ENCODE data around the gene KCNIP4. TPM values are rescaled to one million over a fixed set of nuclear protein-coding genes. Genes with fewer than 3 reads are reported as not detected.
"Not testable (repeated sequence)": the region's sequence is repeated elsewhere in the genome, so short reads cannot be mapped to it uniquely, and the experiment has no call there.

Gene KCNIP4
- total RNA-seq, 4 donors from 2014 or later, result 1.3 to 11.1 TPM; not detected in 2

DNA sequence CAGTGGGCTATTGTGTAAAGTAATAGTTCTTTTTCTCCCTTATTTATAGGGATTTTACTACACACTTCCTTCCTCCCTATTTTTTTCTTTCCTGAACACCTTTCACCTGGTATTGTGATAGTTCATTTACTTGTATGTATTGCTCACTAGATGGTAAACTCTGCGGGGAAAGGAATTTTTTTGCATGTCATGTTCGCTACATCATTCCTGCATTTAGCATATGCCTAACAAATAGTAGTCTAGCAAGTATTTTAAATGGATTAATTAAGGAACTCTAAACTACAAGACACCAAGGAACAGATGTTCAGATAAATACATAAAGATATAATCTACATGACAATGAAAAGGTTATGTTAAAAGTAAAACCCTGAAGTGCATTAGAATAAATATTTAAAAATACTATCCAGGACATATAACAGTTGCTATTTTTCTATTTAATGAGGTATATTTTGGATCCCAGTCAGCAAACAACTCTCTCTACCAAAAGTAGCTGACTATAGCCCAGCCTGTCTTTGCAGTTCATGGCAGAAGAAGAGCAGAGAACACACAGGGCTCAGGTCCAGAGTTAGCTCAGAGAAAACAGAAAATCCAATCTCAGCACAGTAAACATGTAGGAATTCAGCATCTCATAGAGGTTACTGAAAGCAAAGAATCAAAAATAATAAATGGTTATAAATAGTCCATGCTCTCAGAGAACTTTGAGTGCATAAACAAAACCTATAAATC is 1160.5 kb downstream of the KCNIP4 start:
- no peaks in the 10 kb centered on the region for H3K36me3 ChIP-seq
- intact Hi-C loops (cut with DNase I; ENCODE audit: low total_unique reads), result no loop called here
- TF ChIP-seq POLR2A (IDR thresholded peaks at IDR 0.05), result no peak
- TF ChIP-seq, protein P1, sequence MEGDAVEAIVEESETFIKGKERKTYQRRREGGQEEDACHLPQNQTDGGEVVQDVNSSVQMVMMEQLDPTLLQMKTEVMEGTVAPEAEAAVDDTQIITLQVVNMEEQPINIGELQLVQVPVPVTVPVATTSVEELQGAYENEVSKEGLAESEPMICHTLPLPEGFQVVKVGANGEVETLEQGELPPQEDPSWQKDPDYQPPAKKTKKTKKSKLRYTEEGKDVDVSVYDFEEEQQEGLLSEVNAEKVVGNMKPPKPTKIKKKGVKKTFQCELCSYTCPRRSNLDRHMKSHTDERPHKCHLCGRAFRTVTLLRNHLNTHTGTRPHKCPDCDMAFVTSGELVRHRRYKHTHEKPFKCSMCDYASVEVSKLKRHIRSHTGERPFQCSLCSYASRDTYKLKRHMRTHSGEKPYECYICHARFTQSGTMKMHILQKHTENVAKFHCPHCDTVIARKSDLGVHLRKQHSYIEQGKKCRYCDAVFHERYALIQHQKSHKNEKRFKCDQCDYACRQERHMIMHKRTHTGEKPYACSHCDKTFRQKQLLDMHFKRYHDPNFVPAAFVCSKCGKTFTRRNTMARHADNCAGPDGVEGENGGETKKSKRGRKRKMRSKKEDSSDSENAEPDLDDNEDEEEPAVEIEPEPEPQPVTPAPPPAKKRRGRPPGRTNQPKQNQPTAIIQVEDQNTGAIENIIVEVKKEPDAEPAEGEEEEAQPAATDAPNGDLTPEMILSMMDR (IDR thresholded peaks at IDR 0.05), result no peak
- H3K4me3 ChIP-seq, result no peak overlapping the region
- no peaks in the 10 kb centered on the region for H3K27me3 ChIP-seq
- no peaks in the 10 kb centered on the region for H3K4me1 ChIP-seq
- H3K9me3 ChIP-seq, result no peaks in the 10 kb centered on the region
- peak overlapping the region in 1 of 2 donors; percentile 55 for H3K27ac ChIP-seq
- no peak for DNase-seq

DNA sequence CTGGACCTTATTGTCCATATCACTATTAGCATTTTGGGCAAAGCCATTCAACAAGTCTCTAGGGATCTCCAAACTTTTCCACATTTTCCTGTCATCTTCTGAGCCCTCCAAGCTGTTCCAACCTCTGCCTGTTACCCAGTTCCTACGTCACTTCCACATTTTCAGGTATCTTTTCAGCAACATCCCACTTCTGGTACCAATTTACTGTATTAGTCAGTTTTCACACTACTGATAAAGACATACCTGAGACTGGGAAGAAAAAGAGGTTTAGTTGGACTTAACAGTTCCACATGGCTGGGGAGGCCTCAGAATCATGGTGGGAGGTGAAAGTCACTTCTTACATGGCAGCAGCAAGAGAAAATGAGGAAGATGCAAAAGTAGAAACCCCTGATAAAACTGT is 1165.4 kb downstream of the KCNIP4 start:
- H3K36me3 ChIP-seq; intact Hi-C loops (cut with DNase I; ENCODE audit: low total_unique reads); H3K4me3 ChIP-seq; H3K27ac ChIP-seq; H3K4me1 ChIP-seq; H3K27me3 ChIP-seq; H3K9me3 ChIP-seq; DNase-seq: not testable (repeated sequence)

DNA sequence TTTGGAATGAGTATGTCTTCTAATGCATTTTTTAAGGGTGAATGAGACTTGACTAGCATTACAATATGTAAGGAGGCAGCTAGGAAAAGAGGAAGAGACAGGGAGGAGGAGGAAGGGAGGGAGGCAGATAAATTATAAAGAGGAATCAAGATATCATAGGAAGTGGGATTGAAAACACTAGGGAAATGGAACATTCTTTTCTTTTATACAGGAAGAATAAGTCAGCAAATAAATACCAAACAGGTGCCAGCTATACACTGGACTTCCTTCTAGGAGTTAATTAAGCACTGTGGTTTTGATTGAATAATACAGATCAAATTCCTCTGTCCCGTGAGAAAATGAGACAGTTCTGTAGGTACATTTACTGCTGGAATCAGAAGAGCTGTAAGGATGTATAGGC is 1169.7 kb downstream of the KCNIP4 start:
- H3K4me1 ChIP-seq, result no peaks in the 10 kb centered on the region
- intact Hi-C loops (cut with DNase I; ENCODE audit: low total_unique reads), result no loop called here
- TF ChIP-seq, protein P1 (IDR thresholded peaks at IDR 0.05), result no peak
- no peak for TF ChIP-seq POLR2A (IDR thresholded peaks at IDR 0.05)
- no peak for DNase-seq
- no peaks in the 10 kb centered on the region for H3K9me3 ChIP-seq
- H3K4me3 ChIP-seq, result no peak overlapping the region
- no peak overlapping the region for H3K27ac ChIP-seq
- H3K27me3 ChIP-seq, result no peaks in the 10 kb centered on the region
- H3K36me3 ChIP-seq, result no peaks in the 10 kb centered on the region

DNA sequence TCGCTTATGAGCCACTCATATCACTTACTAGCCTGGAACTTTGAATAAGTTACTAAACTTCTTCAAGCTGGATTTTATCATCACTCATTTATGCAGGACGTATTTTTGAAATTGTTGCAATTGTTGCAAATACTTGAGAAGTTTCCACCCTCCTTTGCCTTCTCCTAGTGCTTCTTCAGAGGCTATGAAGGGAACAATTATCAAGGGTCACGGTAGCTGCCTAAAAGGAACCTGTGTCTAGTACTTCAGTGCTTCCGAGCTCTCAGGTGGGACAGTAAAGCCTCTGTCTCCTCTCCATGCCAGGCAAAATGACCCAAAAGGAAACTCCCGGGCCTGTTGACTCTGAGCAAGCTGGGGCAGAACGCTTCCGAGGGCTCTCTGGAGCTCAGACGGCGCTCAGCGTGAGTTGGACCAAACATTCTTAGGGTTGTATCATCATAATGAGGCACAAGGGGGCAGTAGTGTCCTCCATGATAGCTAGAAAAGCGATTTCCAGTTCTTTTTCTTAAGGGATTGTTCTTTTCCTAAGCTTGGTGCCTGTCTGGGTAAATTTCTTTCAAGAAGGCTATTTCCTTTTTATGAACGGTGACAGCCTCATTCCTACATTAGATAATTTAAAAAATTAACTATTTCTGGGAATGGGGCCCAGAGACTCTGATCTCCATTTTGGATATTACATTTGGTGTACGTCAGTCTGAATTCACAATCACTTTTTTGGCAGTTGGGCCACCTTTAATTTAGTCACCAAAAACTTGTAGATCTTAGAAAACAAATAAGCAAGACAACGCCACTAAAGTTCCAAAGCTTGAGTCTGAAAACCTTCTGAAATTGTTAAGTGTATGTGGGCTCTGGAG is 1175.2 kb downstream of the KCNIP4 start:
- Histone ChIP-seq H3K4me1 (no peaks in the 10 kb centered on the region), H3K9me3 (no peaks in the 10 kb centered on the region), H3K27ac (no peak overlapping the region), H3K36me3 (no peaks in the 10 kb centered on the region), H3K27me3 (no peaks in the 10 kb centered on the region), H3K4me3 (no peak overlapping the region)
- peak; percentile 22 to 26 for DNase-seq
- intact Hi-C loops (cut with DNase I; ENCODE audit: low total_unique reads), result no loop called here
- no peak for TF ChIP-seq POLR2A (IDR thresholded peaks at IDR 0.05)
- TF ChIP-seq, protein P1 (IDR thresholded peaks at IDR 0.05), result peak; percentile 54 to 65 (median 60)

DNA sequence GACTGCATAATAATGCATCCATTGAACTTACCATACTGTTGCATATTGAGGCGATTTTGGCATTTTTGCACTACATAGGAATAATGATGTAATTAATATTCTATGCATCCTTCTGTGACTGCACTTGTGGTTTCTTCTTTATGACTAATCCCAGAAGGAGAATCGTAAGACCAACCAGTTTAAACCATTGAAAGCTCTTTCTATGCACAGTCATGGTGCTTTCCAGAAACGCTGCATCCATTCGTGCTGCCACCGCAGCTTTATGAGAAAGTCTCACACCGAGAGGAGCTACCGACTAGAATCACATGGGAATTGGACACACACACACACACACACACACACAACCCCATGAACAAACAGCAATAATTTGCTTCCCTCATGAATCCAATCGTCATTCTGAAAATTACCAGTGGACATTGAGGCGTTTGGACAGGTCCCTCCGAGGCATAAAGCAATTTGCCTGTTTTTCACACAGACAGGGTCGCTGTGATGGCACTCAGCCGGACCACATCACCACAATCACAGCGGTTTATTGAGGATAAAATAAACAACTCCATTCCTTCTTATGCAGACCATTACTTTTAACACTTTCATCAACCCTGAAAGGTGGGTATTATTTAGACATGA is 1184.1 kb downstream of the KCNIP4 start:
- intact Hi-C loops (cut with DNase I; ENCODE audit: low total_unique reads), result no loop called here
- H3K27me3 ChIP-seq, result no peaks in the 10 kb centered on the region

More for the DNA sequence above, 1184.1 kb downstream of the KCNIP4 start:
- no peak for TF ChIP-seq POLR2A (IDR thresholded peaks at IDR 0.05)
- TF ChIP-seq, protein P1 (IDR thresholded peaks at IDR 0.05), result no peak
- Histone ChIP-seq H3K4me1 (no peaks in the 10 kb centered on the region), H3K9me3 (no peaks in the 10 kb centered on the region), H3K27ac (no peak overlapping the region), H3K4me3 (no peak overlapping the region), H3K36me3 (no peaks in the 10 kb centered on the region)
- DNase-seq, result no peak
